HG02852 (cell line): ENCODE data around the gene PEX11A.

Experiments
- ATAC-seq: cut with Tn5 transposase; IDR thresholded peaks from one replicate; pipeline ENCODE4 v1.9.1; 2021; ENCODE audit warnings: mild to moderate bottlenecking, moderate library complexity; ENCODE audit not compliant: unreplicated experiment

Gene PEX11A

DNA sequence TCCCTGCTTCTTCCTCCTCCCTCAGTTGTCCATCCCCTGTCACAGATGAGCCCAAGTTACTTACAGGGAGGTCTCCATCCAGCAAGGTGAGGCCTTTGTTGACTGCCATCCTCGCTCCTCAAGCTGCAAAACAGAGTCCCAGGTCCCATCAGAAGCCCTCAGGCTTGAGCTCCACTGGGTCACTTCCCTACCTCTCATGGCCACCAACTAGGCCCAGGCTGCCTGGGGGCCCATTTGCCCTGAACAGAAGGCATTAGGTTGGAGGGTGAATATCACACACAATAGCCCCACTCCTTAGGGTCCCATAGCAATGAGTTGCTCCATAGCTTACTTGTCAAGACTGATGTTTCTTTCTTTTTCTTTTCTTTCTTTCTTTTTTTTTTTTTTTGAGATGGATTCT is 13.2 kb downstream of the PEX11A start:
- ATAC-seq, result no peak

DNA sequence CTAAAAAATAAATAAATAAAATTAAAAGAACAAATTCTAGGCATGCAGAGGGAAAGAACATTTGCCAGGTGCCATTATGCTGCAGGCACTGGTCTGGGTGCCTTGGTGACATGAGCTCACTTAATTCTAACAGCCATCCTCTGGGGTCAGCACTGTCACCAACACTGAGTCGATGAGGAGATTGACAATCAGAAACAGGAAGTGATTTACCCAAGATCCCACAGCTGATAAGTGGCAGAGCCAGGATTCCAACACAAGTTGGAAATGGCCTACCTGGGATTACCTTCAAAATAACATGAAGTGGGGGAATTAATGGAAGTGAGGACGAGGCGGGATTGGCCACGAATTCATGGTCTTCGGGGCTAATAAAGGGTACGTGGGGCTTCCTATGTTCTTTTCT is 14.9 kb downstream of the PEX11A start:
- no peak for ATAC-seq

DNA sequence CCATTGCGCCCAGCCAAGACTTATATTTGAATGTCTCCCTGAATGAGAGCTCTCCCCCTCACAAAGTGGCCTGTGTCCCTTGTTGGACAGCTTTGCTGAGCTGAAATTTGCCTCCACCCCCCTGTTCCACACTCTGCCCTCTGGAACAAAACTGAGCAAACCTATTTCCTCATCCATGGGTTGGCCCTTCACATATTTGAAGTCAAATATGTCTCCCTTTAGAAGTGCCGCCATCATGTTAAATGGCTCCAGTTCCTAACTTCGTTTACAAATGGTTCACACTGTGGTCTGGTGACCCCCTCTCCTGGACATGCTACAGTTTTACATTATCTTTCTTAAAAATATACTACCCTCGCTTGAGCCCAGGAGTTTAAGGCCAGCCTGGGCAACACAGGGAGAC is 16.0 kb downstream of the PEX11A start:
- no peak for ATAC-seq

DNA sequence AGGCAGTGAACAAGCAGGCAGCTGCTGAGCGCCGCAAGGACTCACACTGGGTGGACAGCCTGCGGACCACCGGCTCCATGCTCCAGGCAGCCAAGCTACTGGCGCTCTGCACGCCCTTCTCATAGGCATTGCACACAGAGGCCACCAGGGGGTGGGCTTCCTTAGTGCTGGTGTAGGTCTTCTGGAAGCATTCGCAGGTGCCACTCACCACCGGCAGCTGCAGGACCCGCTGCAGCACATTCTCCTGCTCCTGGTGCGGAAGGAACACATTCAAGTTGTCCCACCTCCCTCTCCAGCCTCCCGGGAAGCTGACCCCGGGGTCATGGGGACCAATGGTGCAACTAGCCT is 17.4 kb downstream of the PEX11A start:
- no peak for ATAC-seq

DNA sequence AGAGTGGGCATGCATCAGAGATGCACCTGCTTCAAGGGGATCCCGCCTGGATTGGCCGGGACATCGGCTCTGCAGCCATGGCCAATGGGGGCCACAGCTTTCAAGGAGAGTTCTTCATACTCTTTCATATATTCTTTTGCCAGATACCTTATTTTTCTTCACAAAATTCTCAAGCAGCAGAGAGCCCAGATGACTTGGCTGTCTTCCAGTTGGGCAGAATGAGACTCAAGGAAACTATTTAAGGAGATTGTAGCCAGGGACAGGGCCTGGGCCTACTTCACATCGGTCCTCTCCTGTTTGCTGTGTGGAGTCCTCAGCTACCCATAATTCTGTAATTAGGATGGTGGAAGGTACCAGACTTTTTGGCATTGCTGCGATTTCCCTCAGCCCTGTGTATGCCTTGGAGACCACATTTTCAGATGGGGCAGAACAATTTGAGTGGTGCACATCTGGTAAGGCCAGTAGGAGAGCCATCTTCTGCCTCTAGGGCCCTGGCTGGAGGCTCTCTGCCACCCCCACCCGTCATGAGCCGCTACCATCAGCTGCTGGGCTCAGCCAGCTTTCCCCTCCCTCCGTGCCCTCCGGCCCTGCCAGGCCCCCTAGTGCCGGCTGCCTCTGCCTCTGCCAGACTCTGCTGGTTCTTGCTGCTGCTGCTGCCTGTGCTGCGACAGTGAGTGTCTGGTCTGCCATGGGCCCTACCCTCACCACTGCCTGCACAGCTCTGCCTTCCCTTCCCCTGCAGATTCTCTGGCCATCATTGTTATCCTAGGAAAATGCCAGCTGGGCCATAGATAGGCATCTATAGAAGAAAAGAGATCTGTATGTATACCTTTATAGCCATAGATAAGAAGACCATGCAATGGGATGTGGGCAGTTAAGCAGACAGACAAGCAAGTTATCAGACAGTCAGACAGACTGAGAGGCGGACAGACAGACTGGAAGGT is 18.1 kb downstream of the PEX11A start:
- no peak for ATAC-seq

DNA sequence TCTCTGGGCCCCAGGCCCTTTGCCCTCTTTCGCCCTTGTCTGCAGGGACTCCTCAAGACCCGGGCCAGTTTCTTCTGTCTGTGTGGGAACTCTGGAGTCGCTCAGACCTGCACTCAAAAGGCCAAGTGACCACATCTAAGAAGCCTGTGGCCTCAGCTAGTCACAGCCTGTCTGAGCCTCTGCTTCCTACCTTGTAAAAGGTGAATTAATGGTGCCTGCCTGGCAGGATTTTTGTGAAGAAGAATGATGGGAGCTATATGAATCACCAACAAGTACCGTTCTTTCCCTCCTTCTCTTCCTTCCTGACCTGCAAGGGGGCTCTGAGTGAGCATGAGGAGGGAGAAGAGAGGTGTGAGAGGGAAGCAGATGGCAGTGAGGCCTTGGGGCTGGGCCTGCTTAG is 18.9 kb downstream of the PEX11A start:
- ATAC-seq, result no peak

DNA sequence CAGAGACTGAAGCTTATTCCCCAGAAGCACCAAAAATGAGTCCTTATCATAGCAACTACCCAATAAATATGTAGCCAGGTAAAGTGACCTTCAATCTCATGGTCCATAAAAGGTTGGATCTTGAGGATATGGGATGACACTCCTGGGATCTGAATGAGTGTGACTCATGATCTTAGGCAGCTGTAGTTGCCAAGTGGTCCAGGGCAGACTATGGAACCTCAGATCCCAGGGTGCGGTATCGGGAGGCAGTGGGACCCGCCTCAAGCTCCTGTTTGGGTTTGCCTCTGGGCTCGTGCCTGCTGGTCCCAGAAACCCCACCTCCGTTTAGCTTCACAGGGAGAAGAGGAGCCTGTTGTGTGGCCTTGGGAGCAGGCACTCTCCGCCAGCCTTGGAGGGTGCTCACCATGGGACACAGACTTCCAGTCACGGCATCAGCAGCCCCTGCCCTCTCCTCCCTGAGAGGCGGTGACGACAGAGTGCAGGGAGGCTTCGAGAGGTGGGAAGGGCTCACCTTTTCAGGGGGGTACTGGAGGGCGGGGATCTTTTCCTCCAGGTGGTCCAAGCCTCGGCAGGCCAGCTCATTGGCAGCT is 19.5 kb downstream of the PEX11A start:
- no peak for ATAC-seq

DNA sequence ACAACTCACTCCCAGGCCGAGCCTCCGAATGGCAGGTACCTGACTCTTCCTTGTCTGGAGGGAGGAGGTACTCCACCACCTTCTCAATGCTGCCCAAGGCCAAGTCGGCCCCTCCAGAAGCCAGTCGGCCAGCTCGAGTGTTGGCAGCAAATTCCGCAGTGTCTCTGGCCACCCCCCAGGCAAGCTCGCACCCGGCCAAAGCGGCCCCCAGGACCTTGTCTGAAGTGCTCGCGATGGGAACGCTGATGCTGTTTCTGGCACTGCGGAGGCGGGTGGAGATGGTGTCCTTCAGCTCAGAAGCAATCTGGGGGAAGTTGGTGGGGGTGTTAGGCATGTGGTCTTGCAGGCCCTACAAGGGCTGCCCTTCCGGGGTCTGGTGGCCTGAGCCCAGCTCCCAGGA is 20.6 kb downstream of the PEX11A start:
- no peak for ATAC-seq

DNA sequence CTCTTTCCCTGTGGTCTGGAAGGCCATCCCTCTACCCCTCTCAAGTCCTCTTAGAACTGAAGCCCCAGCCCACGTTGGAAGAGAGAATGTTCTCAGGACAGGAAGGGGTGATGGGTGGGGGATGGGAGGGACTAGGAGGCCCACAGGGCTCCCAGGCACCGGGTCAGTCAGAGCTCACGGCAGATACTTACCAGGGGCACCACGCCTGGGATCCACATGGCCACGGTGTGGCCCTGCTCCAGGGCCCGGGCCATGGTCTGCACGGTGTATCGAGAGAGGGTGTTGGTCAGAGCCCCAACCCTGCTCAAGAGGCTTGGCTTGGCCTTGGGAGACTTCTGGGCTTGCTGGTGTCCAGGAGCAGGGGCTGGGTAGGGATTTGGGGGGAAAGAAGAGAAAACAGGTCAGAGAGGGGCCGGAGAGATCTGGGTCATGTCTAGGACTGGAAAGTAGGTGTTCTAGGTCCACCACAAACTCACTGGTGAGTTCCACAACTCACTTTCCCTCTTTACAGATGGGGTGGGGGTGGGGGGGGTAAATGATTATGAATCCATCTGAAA is 21.2 kb downstream of the PEX11A start:
- ATAC-seq, result no peak

DNA sequence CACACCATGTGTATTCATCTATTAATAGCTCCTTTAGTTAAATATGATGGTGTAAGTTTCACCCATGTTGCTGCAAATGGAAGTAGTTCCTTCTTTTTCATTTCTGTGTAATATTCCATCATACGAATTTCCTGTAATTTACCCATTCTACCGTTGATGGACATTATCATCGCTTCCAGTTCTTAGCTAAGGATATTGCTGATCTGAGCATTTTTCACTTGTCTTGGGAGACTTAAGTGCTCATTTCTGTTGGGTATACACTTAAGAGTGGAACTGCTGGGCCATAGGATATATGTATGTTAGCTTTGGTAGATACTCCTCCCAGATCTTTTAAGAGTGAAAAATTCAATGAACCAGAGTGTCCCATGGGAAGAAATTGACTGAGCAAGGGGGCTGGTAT is 22.4 kb downstream of the PEX11A start:
- no peak for ATAC-seq

DNA sequence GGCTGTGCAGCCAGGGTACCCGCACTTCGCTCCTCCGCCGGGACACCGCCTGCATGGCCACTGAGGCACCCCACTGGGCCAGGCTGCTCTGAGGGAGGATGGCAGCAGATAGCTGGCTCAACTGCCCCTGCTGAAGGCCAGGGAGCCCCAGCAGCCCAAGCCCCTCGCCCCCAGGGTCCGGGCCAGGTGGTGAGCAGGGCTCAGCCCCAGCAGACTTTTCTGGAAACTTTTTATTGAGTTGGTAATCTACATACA is 22.9 kb downstream of the PEX11A start:
- ATAC-seq, result no peak

DNA sequence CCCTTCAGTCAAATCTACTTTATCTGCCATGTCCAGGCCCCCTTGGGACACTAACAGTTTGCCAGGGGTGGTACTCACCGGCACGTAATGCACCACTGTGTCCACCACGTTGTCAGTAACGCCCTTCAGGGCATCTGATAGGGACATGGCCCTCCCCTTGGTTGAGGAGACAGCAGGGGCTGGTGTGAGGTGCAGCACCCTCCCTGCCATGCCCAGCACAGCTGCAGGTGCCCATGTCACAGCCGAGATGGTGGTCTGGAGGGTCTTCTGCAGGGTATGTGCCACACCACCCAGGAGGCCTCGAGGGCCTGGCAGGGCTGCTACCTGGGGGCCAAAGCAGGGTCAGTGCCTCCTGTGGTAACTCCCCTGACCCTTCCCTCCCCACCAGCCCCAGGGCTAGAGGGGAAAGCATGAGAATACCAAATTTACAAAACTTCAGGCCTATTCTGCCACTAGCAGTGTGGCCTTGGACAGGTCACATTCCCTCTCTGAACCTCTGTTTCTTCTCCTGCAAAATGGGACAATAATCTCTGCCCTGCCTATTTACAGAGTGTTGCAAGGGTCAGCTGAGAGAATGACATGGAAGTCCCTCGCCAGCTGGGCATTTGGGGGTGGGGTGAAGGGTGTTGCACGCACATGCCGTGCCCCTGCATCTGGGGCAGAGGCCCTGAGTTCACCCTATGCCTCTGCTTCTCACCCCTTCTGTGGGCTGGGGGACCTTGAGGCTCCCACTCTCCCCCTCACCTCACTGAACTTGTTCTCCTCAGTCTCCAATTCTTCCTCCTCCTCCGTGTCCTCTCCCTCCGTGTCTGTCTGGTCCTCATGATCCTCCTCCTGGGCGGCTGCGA is 23.5 kb downstream of the PEX11A start:
- no peak for ATAC-seq

DNA sequence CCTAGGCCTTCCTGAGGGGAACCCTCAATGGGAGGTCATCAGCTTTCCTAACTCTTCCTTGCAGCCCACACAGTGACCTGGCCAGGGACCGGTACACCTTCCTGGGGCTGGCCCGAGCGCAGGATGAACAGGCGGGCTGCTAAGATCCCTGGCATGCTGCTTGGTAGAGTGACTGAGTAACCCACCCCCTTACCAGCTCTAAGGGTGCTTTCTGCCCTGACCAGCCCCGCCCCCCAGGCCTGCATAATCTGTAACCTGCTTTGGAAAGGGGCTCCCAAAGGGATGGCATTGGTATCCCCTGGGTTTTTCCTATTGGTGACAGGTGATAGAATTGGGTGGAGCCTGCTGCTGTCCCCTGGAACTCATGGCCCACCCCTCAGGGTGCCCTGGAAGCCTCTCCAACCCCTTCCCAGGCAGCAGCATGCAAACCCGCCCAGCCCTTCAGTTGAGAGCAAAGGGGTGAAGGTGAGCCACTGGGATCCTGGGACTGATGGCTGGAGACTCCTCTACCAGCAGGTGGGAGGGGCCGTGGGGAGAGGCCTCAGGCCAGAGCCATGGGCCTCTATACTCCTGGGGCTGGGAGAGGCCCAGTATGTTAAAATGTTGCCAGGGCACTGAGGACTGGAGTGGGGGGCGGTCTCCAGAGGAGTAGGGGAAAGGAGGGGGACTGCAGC is 24.2 kb downstream of the PEX11A start:
- ATAC-seq, result no peak

DNA sequence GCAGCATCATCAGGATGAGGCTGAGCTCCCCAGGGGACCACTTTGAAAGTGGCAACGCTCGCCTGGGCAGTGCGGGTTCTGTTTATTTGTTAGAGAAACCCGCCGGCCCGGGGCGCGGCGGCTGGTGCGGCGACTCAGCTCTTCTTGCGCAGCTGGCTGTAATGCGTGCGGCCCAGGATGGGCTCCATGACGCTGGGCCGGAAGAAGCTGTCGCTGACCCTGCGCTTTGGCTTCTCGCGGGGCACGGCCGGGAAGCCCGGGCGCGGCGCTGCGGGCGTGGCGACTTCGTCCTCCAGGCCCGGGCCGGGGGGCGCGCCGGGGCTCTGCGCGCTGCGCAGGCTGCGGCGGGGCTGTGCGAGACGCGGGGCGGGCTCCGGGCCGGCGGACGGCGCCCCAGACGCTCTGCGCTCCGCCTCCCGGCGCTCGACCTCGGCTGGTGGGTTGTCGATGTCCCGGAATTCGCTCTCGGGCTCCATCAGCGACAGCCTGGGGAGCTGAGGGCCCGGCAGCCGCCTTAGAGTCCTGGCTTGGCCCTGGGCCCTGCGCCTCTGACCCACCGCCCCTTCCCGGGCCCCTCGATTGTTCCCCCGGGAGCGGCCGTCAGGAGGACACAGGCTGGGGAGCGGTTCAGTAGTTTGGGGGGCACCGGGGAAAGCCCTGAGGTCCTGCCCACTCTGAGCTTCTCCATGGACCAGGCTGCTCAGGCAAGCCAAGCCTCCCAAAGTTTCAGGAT is 24.9 kb downstream of the PEX11A start:
- no peak for ATAC-seq

DNA sequence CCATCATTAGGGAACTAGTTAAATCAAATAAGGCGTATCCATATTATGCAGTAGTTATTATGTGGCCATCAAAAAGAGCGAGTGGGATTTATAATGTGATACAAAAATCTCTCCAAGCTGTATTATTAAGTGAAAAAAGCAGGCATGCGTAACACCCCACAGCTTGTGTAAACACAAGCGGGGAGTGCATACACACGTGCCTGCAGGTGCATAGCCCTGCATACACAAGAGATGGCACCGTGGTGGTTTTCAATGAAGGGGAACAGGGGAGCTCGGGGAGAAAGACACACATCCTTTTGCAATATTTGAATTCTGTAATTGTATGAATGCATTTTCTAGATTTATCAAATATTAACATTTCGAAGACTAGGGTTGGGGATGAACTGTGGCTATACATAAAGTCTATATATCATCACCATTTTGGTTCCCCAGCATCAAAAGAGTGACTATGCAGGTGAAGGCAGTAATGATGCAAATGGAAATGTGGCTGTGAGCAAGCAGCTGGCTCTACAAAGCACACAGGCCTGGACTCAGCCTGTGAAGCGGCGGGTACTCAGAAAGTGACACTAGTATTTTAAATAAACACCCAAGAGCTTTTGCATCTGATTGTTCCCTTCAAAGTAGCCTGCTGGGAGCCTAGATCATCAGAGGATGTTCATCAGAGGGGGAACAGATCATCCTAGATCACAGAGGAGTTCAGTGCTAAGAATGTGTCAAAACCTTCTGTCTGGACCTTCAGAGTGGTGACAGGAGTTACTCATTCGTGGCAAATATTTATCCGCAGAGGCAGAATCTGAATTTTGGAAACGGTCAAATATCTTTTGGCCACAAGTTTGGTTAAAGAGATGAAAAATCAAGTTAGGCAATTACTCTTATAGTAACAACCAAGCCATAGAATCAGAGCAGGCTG is 25.9 kb downstream of the PEX11A start:
- no peak for ATAC-seq

DNA sequence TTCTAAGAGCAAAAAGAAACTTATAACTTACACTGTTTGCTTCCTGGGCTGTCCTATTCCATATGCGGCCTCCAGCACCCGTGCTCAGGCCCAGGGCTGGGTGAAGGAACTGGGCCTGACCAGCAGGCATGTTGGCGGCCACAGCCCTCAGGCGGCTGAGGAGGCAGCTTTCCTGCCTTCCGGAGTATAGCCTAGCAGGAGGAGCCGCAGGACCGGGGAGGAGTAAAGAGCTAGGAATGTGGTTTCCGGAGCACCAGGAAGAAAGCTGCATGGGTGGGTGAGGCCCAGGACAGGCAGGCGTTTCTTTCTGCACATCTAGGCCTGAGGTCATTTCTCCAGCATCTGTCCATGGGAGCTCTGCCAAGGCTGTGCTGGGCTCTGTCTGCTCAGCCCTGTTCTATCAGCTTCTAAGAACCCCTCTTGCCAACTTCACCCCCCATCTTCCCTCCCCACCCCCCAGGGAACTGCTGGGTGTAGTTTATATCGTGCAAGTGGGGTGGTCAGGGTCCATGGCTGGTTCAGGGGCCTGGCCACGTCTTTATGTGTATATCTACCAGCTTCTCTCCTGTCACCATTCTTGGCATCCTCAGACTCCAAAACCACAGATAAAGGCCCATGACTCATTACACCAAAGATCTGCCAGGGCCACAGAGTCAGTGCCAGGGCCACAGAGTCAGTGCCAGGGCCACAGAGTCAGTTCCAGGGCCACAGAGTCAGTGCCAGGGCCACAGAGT is 27.5 kb downstream of the PEX11A start:
- ATAC-seq, result no peak

DNA sequence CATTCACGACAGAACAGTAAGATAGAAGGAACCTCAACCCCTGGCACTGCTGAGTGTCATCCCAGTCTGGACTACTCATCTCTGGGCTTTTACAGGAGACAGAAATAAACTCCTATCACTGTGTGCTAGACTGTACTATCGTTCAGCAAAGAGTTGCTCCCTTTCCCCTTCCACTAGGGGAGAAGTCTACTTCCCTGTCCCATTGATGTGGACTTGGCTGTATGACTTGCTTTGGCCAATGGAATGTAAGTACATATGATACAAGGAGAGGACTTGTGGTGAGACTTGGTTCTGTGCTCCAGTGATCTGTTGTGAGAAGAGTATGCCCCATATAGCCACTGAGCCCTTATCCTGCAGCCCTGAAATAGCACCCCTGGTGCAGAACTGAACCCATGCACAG is 30.0 kb downstream of the PEX11A start:
- ATAC-seq, result no peak

DNA sequence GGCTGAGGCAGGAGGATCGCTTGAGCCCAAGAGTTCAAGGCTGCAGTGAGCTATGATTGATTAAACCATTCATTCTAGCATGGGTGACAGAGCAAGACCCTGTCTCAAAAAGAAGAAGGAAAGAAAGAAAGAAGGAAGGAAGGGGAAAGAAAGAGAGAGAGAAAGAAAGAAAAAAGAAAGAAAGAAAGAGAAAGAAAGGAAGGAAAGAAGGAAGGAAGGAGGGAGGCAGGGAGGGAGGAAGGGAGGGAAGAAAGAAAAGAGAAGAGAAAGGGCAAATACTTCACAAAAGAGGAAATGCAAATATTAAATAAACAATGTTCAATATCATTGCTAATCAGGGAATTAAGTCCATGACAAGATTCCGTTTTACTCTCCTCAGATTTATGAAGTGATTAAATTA is 31.3 kb downstream of the PEX11A start:
- ATAC-seq, result no peak

DNA sequence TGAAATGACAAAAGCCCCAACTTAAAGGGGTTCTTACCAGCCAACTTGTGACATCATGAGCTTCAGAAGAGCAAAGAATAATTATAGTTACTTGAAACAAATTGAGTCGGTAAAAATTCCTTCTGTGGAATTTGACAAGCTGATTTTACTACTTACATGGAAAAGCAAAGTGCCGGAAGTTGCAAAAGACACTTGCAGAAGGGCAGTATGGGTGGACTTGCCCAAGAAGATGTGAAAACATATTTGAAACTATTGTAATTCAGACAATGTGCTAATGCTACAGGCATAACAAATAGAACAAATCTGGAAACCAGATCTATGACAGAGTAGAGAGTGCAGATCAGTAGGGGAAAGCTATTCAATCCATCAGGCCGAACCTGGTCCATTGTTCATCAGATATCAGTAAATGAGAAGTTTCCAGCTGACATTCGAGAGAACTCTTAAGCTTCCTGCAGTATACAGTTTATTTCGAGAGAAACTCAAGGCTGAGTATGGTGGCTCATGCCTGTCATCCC is 32.8 kb downstream of the PEX11A start:
- ATAC-seq, result no peak
